PC-3 (cell line): Measurements from ENCODE around the gene IL21R.

Source experiments
- EZH2 ChIP-seq: fragments of 300-600 bp; sonication (generic); IDR thresholded peaks from one replicate; pipeline ENCODE4 v1.6.1; 2017; ENCODE audit warnings: antibody characterized with exemption, mild to moderate bottlenecking, low read length; ENCODE audit not compliant: unreplicated experiment
- TF ChIP-seq, protein P1 (sequence below): fragments of 300-600 bp; sonication (generic); conservative IDR thresholded peaks from 2 replicates; pipeline ENCODE4 v1.5.1; 2017; ENCODE audit warnings: antibody characterized with exemption, low read depth, mild to moderate bottlenecking, low read length

DNA sequence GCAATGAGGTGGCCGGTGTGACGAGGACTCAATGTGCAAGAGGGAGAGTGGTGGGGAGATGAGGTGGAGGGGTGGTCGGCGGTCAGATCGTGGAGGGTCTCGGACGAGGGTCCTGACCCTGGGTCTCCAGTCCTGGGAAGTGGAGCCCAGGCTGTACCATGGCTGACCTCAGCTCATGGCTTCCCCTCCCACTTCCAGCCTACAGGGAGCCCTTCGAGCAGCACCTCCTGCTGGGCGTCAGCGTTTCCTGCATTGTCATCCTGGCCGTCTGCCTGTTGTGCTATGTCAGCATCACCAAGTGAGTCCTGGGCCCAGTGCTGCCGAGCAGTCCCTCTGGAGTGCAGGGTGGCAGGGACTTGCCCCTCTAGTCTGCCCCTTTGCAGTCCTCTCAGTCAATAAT is 46.4 kb upstream of the IL21R start:
- TF ChIP-seq, protein P1, sequence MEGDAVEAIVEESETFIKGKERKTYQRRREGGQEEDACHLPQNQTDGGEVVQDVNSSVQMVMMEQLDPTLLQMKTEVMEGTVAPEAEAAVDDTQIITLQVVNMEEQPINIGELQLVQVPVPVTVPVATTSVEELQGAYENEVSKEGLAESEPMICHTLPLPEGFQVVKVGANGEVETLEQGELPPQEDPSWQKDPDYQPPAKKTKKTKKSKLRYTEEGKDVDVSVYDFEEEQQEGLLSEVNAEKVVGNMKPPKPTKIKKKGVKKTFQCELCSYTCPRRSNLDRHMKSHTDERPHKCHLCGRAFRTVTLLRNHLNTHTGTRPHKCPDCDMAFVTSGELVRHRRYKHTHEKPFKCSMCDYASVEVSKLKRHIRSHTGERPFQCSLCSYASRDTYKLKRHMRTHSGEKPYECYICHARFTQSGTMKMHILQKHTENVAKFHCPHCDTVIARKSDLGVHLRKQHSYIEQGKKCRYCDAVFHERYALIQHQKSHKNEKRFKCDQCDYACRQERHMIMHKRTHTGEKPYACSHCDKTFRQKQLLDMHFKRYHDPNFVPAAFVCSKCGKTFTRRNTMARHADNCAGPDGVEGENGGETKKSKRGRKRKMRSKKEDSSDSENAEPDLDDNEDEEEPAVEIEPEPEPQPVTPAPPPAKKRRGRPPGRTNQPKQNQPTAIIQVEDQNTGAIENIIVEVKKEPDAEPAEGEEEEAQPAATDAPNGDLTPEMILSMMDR, result peak; percentile 47
- no peak for TF ChIP-seq EZH2
